GM23248 (cell line): ENCODE measurements around the gene EDEM2.

Source experiments
- EZH2 ChIP-seq: fragments of 200-600 bp; sonication (generic); IDR thresholded peaks from 2 replicates; pipeline ENCODE4 v1.6.1; 2018; ENCODE audit warnings: antibody characterized with exemption, mild to moderate bottlenecking; ENCODE audit not compliant: insufficient read depth, poor library complexity, severe bottlenecking
- EZH2phosphoT487 ChIP-seq: fragments of 200-600 bp; sonication (generic); IDR thresholded peaks from 2 replicates; pipeline ENCODE4 v1.6.1; 2018; ENCODE audit warnings: antibody characterized with exemption, moderate library complexity, mild to moderate bottlenecking, low read depth; ENCODE audit not compliant: insufficient read depth

- TF ChIP-seq EZH2 (no peak), EZH2phosphoT487 (no peak)
Measured at GRCh38 chr20:35066194-35066593, 80.9 kb downstream of the EDEM2 start.
